Measurements from ENCODE around the gene OR10AD1.

- TF ChIP-seq CEBPB (IDR thresholded peaks at IDR 0.05) (no peak), REST (IDR thresholded peaks at IDR 0.05; ENCODE audit: low read depth) (no peak)
Observed at GRCh38 chr12:48203192-48203591, at the start of gene OR10AD1.

Measured in Ishikawa (cell line).